ENCODE measurements around the gene DDX50. TPM values are rescaled to one million over a fixed set of nuclear protein-coding genes. Genes with fewer than 3 reads are reported as not detected.

The DDX50 gene
- total RNA-seq, 1 donor from 2014 or later = 51.1 TPM

DNA sequence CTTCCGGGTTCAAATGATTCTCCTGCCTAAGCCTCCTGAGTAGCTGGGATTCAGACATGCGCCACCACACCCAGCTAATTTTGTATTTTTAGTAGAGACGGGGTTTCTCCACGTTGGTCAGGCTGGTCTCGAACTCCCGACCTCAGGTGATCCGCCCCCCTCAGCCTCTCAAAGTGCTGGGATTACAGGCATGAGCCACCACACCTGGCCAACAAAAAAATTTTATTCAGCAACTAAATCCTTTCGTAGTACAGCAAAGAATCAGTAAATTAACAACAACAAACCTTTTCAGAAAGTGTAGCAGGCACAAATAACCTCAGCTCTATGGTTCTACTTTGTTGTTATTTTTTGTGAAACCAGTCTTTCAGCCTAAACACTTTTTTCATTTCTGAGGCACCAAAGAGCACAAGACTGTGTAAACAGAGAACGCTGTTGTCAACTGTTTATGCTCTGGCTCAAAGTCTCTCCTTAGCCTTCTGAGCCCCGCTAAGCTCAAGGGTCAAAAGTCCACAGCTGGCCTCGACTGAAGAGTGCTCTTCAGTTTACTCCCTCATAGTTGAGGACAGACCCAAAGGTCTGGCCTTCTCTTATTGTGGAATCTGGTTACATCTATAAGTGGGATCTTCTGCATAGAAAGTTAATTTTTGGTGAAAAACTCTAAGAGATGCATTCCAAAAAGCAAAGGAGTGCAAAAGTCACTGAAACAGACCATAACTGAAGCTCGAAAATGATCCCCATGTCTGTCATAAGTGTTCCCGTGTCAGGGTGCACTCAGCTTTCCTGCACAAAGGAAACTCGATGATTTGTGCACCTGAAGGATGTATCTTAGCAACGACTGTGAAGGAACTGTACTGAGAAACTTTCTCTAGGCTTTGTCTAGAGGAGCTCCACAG, 24.6 kb upstream of the DDX50 start:
- Mint-ChIP-seq H3K4me1 (peaks cover 27% of the 10 kb centered on the region), H3K36me3 (no peaks in the 10 kb centered on the region), H3K9me3 (no peaks in the 10 kb centered on the region), H3K4me3 (no peak overlapping the region), H3K27me3 (ENCODE audit: low read depth) (no peaks in the 10 kb centered on the region), H3K27ac (no peak overlapping the region)
- DNase-seq (ENCODE audit: low spot score in 2 of 2, unreplicated experiment in 2 of 2) = no peak
- TF ChIP-seq, protein P1, sequence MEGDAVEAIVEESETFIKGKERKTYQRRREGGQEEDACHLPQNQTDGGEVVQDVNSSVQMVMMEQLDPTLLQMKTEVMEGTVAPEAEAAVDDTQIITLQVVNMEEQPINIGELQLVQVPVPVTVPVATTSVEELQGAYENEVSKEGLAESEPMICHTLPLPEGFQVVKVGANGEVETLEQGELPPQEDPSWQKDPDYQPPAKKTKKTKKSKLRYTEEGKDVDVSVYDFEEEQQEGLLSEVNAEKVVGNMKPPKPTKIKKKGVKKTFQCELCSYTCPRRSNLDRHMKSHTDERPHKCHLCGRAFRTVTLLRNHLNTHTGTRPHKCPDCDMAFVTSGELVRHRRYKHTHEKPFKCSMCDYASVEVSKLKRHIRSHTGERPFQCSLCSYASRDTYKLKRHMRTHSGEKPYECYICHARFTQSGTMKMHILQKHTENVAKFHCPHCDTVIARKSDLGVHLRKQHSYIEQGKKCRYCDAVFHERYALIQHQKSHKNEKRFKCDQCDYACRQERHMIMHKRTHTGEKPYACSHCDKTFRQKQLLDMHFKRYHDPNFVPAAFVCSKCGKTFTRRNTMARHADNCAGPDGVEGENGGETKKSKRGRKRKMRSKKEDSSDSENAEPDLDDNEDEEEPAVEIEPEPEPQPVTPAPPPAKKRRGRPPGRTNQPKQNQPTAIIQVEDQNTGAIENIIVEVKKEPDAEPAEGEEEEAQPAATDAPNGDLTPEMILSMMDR (IDR thresholded peaks at IDR 0.05; ENCODE audit: unreplicated experiment) = no peak

DNA sequence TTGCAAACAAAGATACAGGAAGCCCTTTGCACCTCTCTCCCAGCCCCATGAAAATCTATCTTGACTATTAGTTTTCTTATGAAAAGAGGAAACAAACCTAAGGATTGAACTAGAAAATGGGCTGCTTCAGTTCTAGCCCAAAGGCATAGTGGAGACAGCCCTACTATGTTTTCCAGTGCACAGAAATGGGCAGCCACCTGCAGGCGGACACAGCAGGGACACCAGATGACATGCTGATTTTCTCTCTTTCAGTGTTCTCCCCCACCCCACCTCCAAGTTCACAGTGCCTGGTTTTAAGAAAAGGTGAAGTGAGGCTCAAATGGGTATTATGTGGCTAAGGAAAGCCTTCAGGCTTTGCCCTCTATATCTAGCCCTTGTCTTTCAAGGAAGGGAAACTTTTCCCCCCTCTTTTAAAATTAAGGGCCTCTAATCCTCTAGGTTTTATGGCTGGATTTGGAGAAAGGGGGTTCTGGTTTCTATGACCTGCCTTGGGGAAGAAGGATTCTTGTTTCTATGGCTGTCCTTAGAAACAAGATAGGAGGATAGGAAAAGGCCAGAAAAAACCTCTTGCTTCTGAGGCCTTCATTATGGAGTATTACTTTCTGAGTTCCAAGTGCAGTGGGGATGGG, 23.5 kb upstream of the DDX50 start:
- Mint-ChIP-seq H3K4me3 (no peak overlapping the region), H3K4me1 (peaks cover 25% of the 10 kb centered on the region), H3K27me3 (ENCODE audit: low read depth) (no peaks in the 10 kb centered on the region), H3K9me3 (no peaks in the 10 kb centered on the region), H3K27ac (peak overlapping the region; percentile 0), H3K36me3 (no peaks in the 10 kb centered on the region)
- TF ChIP-seq, protein P1 (IDR thresholded peaks at IDR 0.05; ENCODE audit: unreplicated experiment) = no peak
- DNase-seq (ENCODE audit: low spot score in 2 of 2, unreplicated experiment in 2 of 2) = no peak

DNA sequence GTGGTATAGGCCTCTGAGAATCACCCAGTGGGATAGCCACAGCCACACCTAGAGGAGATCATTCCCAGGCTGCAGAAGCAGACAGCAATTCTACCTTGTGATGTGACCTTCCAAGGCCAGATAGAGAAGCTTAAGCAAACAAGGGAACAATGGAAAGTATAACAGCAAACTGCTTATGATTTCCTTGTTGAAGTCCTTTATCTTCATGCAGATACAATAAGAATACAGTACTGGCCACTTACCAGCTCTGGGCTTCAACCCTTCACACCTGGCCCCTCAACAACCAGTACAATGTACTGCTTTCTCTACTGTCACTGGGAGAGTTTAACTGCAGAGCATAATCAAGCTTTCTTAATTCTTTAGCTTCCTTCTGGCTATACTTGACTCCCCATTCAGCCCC, 22.6 kb upstream of the DDX50 start:
- no peaks in the 10 kb centered on the region for H3K36me3 Mint-ChIP-seq
- DNase-seq (ENCODE audit: low spot score in 2 of 2, unreplicated experiment in 2 of 2) = no peak
- H3K27me3 Mint-ChIP-seq (ENCODE audit: low read depth) = no peaks in the 10 kb centered on the region
- no peaks in the 10 kb centered on the region for H3K9me3 Mint-ChIP-seq
- peaks cover 23% of the 10 kb centered on the region for H3K4me1 Mint-ChIP-seq
- no peak overlapping the region for H3K27ac Mint-ChIP-seq
- H3K4me3 Mint-ChIP-seq = no peak overlapping the region
- TF ChIP-seq, protein P1 (IDR thresholded peaks at IDR 0.05; ENCODE audit: unreplicated experiment) = no peak

DNA sequence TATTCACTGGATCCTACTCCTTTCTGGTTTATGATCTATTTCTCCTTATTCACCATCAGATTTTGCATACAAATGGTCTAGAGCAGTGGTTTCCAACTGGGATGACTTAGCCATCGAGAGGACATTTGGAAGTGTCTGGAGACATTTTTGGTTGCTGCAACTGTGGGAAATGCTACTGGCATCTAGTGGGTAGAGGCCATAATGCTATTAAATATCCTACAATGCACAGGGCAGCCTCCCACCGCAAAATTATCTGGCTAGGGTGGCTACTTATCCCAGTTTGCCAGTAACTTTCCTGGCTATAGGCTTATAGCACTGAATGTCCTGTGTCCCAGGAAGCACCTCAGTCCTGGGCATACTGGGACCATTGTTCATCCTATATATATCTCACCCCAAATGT, 21.5 kb upstream of the DDX50 start:
- TF ChIP-seq, protein P1 (IDR thresholded peaks at IDR 0.05; ENCODE audit: unreplicated experiment) = no peak
- Mint-ChIP-seq H3K27ac (no peak overlapping the region), H3K36me3 (no peaks in the 10 kb centered on the region), H3K9me3 (no peaks in the 10 kb centered on the region), H3K4me1 (peaks cover 23% of the 10 kb centered on the region), H3K27me3 (ENCODE audit: low read depth) (no peaks in the 10 kb centered on the region), H3K4me3 (no peak overlapping the region)
- no peak for DNase-seq (ENCODE audit: low spot score in 2 of 2, unreplicated experiment in 2 of 2)

DNA sequence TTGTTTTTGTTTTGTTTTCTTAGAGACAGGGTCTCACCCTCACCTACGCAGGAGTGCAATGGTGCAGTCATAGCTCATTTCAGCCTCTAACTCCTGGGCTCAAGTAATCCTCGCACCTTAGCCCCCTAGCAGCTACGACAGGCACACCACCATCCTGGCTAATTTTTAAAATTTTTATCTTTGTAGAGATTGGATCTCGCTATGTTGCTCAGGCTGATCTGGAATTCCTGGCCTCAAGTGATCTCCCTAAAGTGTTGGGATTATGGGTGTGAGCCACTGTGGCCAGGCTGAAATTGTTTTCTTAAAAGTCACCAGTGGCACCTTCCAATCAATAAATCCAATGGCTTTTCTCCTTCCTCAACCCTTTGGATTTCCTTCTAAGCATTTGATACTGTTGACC, 20.9 kb upstream of the DDX50 start:
- H3K4me3 Mint-ChIP-seq = no peak overlapping the region
- H3K27me3 Mint-ChIP-seq (ENCODE audit: low read depth) = no peaks in the 10 kb centered on the region
- no peaks in the 10 kb centered on the region for H3K9me3 Mint-ChIP-seq
- TF ChIP-seq, protein P1 (IDR thresholded peaks at IDR 0.05; ENCODE audit: unreplicated experiment) = no peak
- H3K27ac Mint-ChIP-seq = no peak overlapping the region
- DNase-seq (ENCODE audit: low spot score in 2 of 2, unreplicated experiment in 2 of 2) = no peak
- H3K36me3 Mint-ChIP-seq = no peaks in the 10 kb centered on the region
- peaks cover 23% of the 10 kb centered on the region for H3K4me1 Mint-ChIP-seq

All from mesothelial cell of epicardium (in vitro differentiated cells).